ENCODE measurements around the gene GLIS1. TPM values are rescaled to one million over a fixed set of nuclear protein-coding genes. Genes with fewer than 3 reads are reported as not detected.

GLIS1 gene
- total RNA-seq, 4 donors from 2014 or later, result 0.63 to 2.4 (median 1.0) TPM

- WGBS, 2 donors, result 77 to 93% methylated on average over 1 of the region's 1 CpG
- TF ChIP-seq, protein P1, sequence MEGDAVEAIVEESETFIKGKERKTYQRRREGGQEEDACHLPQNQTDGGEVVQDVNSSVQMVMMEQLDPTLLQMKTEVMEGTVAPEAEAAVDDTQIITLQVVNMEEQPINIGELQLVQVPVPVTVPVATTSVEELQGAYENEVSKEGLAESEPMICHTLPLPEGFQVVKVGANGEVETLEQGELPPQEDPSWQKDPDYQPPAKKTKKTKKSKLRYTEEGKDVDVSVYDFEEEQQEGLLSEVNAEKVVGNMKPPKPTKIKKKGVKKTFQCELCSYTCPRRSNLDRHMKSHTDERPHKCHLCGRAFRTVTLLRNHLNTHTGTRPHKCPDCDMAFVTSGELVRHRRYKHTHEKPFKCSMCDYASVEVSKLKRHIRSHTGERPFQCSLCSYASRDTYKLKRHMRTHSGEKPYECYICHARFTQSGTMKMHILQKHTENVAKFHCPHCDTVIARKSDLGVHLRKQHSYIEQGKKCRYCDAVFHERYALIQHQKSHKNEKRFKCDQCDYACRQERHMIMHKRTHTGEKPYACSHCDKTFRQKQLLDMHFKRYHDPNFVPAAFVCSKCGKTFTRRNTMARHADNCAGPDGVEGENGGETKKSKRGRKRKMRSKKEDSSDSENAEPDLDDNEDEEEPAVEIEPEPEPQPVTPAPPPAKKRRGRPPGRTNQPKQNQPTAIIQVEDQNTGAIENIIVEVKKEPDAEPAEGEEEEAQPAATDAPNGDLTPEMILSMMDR (IDR thresholded peaks at IDR 0.05), result no peak
- no peak for TF ChIP-seq POLR2A (IDR thresholded peaks at IDR 0.05)
- H3K4me3 ChIP-seq (ENCODE audit: low read depth, poor library complexity, severe bottlenecking), result no peak overlapping the region
- intact Hi-C loops (cut with DNase I; ENCODE audit: low total_unique reads), result no loop called here
- DNase-seq (ENCODE audit: low spot score in 2 of 2), result no peak
Observed at GRCh38 chr1:53728196-53728595, 10.8 kb downstream of the GLIS1 start.

DNA sequence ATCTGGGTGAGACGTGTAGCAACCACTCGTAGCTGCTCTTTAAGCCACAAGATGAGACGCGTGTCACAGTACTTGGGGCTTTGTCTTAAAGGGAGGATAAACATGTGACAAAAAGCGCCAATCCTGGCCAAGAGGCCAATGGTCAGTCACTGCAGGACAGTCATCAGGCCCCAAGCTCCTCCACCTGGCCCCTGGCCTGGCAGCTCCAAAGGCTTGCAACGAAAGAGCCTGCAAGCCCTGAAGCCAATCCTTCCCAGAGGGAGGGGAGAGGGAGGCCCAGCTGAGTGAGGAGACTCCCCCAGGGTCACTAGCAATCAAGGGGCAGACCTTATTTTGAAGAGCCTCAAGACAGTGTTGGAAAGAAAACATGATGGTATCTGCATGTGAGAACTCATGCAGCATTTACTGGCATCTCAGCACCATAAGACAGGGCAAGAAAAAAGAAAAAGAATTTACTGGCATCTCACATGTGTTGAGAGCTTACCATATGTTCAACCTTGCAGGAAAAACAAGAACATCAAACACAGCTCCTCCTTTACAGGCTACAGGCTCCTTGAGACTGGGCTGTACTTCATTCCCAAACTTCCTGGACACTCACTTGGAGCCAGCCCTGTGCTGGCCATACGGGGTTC lies 11.4 kb downstream of the GLIS1 start:
- 91 to 92% methylated on average over 7 of the region's 7 CpGs for WGBS, 2 donors
- TF ChIP-seq, protein P1 (IDR thresholded peaks at IDR 0.05), result no peak
- no peak for TF ChIP-seq POLR2A (IDR thresholded peaks at IDR 0.05)
- intact Hi-C loops (cut with DNase I; ENCODE audit: low total_unique reads), result no loop called here
- DNase-seq (ENCODE audit: low spot score in 2 of 2), result no peak
- H3K4me3 ChIP-seq (ENCODE audit: low read depth, poor library complexity, severe bottlenecking), result no peak overlapping the region

GRCh38 chr1:53726009-53726600 lies 12.9 kb downstream of the GLIS1 start:
- WGBS, 2 donors, result 91 to 93% methylated on average over 8 of the region's 8 CpGs
- H3K4me3 ChIP-seq (ENCODE audit: low read depth, poor library complexity, severe bottlenecking), result no peak overlapping the region
- TF ChIP-seq, protein P1 (IDR thresholded peaks at IDR 0.05), result no peak
- TF ChIP-seq POLR2A (IDR thresholded peaks at IDR 0.05), result no peak
- intact Hi-C loops (cut with DNase I; ENCODE audit: low total_unique reads), result no loop called here
- DNase-seq (ENCODE audit: low spot score in 2 of 2), result no peak

DNA sequence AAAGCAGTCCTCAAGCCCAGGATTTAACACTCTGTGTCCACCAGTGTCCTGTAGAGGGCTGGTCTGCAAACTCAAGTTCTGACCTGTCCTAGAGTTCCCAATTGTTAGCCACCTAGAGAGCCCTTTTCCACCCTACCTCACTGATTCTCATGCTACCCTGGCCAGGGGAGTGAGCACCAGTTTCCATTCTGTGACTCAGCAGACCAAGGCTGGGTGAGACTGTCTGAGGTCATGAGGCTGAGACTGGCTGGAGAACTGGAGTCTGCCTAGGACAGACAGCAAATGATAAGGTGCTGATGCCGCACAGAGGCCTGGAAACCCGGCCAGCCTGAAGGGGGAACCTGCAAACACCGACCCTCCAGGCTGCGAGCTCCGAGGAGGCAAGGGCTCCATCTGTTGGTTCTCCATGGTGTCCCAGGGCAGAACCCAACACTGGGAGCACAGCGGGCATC lies 13.7 kb downstream of the GLIS1 start:
- H3K4me3 ChIP-seq (ENCODE audit: low read depth, poor library complexity, severe bottlenecking), result no peak overlapping the region
- 79 to 83% methylated on average over 6 of the region's 6 CpGs for WGBS, 2 donors
- intact Hi-C loops (cut with DNase I; ENCODE audit: low total_unique reads), result no loop called here
- no peak for DNase-seq (ENCODE audit: low spot score in 2 of 2)
- TF ChIP-seq, protein P1 (IDR thresholded peaks at IDR 0.05), result no peak
- TF ChIP-seq POLR2A (IDR thresholded peaks at IDR 0.05), result no peak

- DNase-seq (ENCODE audit: low spot score in 2 of 2), result no peak
- WGBS, 2 donors, result 81 to 82% methylated on average over 1 of the region's 1 CpG
- TF ChIP-seq, protein P1 (IDR thresholded peaks at IDR 0.05), result no peak
- intact Hi-C loops (cut with DNase I; ENCODE audit: low total_unique reads), result no loop called here
- no peak overlapping the region for H3K4me3 ChIP-seq (ENCODE audit: low read depth, poor library complexity, severe bottlenecking)
Observed at GRCh38 chr1:53722025-53722424, 16.9 kb downstream of the GLIS1 start.

Data from lower leg skin (tissue), 4 donors.